MG63 (cell line): Measurements from ENCODE around the gene PLCG1. TPM values are rescaled to one million over a fixed set of nuclear protein-coding genes. Genes with fewer than 3 reads are reported as not detected.

ENCODE experiments used
- DNase-seq: peaks from one replicate; pipeline ENCODE4 v3.0.0-alpha.2; 2020
- H3K27me3 ChIP-seq: fragments of 250-450 bp; sonication (Bioruptor Pico); 2 replicates; pipeline ENCODE4 v1.5.1; 2020; ENCODE audit warnings: mild to moderate bottlenecking, moderate library complexity
- H3K36me3 ChIP-seq: fragments of 250-450 bp; sonication (Bioruptor Pico); 2 replicates; pipeline ENCODE4 v1.5.1; 2020; ENCODE audit warnings: mild to moderate bottlenecking, moderate library complexity
- H3K4me3 ChIP-seq: fragments of 250-450 bp; sonication (Bioruptor Pico); 2 replicates; pipeline ENCODE4 v1.5.1; 2020; ENCODE audit warnings: mild to moderate bottlenecking, moderate library complexity
- H3K9me3 ChIP-seq: fragments of 250-450 bp; sonication (Bioruptor Pico); 2 replicates; pipeline ENCODE4 v1.5.1; 2020; ENCODE audit warnings: mild to moderate bottlenecking, moderate library complexity
- total RNA-seq: library from RNA; depleted of rRNA; stranded (reverse); fragments of >200 nt; shearing (Covaris generic); gene quantifications from 2 replicates; pipeline ENCODE4 v1.2.3, GENCODE V29; 2014; ENCODE audit warnings: low replicate concordance

PLCG1 gene
- total RNA-seq, 1 experiment from 2014 or later = 99.5 TPM

DNA sequence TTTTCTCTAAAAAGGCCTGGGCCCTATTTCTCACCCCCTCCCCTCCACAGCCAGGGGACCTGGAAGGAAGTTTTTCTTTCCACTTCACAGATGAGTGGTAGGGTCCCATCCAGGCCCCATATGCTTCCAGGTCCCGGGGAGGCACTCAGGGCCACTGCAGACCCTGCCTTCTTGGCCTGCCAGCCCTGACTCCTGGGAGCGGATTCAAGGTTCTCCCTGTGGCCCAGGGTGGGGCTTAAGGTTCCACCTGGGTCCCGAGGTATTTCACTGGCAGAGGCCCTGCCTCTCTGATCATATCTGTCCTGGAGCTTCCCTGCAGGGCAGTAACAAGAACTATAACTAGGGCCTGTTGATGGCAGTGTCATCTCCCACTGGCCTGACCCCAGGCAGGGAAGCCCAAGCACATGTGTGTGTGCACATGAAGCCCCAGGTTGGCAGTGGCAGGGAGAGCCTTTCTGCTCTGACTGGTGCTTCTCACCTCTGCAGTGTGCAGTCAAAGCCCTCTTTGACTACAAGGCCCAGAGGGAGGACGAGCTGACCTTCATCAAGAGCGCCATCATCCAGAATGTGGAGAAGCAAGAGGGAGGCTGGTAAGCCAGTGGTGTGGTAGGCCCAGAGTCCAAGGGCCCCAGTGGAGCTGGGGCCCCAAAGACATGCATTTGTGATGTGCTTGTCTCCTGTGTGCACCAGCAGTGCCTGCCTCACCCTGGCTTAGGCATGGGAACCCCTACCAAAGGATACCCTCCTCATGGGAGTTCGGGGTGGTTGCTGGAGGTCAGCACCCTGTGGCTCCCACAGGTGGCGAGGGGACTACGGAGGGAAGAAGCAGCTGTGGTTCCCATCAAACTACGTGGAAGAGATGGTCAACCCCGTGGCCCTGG lies 31.2 kb downstream of the PLCG1 start:
- Histone ChIP-seq H3K4me3 (no peak overlapping the region), H3K27me3 (no peaks in the 10 kb centered on the region), H3K9me3 (no peaks in the 10 kb centered on the region), H3K36me3 (peaks cover 88% of the 10 kb centered on the region)
- DNase-seq = no peak

GRCh38 chr20:41169162-41169690 lies 31.9 kb downstream of the PLCG1 start:
- Histone ChIP-seq H3K36me3 (peaks cover 88% of the 10 kb centered on the region), H3K9me3 (no peaks in the 10 kb centered on the region), H3K27me3 (no peaks in the 10 kb centered on the region), H3K4me3 (no peak overlapping the region)
- DNase-seq = no peak

GRCh38 chr20:41169791-41170351 lies 32.5 kb downstream of the PLCG1 start:
- no peaks in the 10 kb centered on the region for H3K27me3 ChIP-seq
- H3K9me3 ChIP-seq = no peaks in the 10 kb centered on the region
- peak; percentile 40 for DNase-seq
- H3K4me3 ChIP-seq = no peak overlapping the region
- H3K36me3 ChIP-seq = peaks cover 88% of the 10 kb centered on the region

- DNase-seq = no peak
- Histone ChIP-seq H3K4me3 (no peak overlapping the region), H3K27me3 (no peaks in the 10 kb centered on the region), H3K9me3 (no peaks in the 10 kb centered on the region), H3K36me3 (peaks cover 88% of the 10 kb centered on the region)
Measured at GRCh38 chr20:41170386-41171105, 33.2 kb downstream of the PLCG1 start.

DNA sequence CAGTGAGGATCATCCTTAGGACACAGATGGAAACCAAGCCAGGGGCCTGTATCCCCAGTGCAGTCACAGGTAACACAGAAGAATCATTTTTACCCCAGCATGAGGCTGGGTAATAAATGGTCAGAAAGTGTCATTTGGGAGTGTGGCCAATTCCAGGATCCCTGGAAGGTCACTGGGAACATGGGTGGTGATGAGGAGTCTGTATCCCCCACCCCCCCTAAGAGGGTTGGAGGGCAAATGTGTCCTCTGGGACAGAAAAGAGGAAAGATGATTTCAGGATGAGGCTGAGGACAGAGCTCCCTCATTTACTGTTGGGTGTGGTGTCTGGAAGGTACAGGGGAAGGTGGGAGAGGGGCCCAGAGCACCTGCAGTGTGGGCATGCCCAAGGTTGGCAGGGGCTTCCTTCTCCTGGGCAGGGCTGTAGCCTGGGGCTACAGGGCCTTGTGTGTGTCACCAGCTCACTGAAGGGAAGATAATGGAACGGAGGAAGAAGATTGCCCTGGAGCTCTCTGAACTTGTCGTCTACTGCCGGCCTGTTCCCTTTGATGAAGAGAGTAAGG lies 34.5 kb downstream of the PLCG1 start:
- Histone ChIP-seq H3K27me3 (no peaks in the 10 kb centered on the region), H3K36me3 (peaks cover 88% of the 10 kb centered on the region), H3K4me3 (no peak overlapping the region), H3K9me3 (no peaks in the 10 kb centered on the region)
- no peak for DNase-seq

- no peaks in the 10 kb centered on the region for H3K9me3 ChIP-seq
- H3K27me3 ChIP-seq = no peaks in the 10 kb centered on the region
- no peak for DNase-seq
- peaks cover 91% of the 10 kb centered on the region for H3K36me3 ChIP-seq
- H3K4me3 ChIP-seq = no peak overlapping the region
Measured at GRCh38 chr20:41172296-41173140, 35.2 kb downstream of the PLCG1 start.

GRCh38 chr20:41173161-41173721 lies 35.9 kb downstream of the PLCG1 start:
- Histone ChIP-seq H3K4me3 (no peak overlapping the region), H3K9me3 (no peaks in the 10 kb centered on the region), H3K36me3 (peaks cover 90% of the 10 kb centered on the region), H3K27me3 (no peaks in the 10 kb centered on the region)
- DNase-seq = peak; percentile 56

- peaks cover 90% of the 10 kb centered on the region for H3K36me3 ChIP-seq
- DNase-seq = no peak
Measured at GRCh38 chr20:41173791-41174341, 36.5 kb downstream of the PLCG1 start.

GRCh38 chr20:41174373-41174772 lies 37.0 kb downstream of the PLCG1 start:
- Histone ChIP-seq H3K27me3 (no peaks in the 10 kb centered on the region), H3K4me3 (no peak overlapping the region), H3K9me3 (no peaks in the 10 kb centered on the region), H3K36me3 (peaks cover 90% of the 10 kb centered on the region)
- DNase-seq = no peak

More at GRCh38 chr20:41173791-41174341, 36.5 kb downstream of the PLCG1 start:
- no peaks in the 10 kb centered on the region for H3K27me3 ChIP-seq
- H3K9me3 ChIP-seq = no peaks in the 10 kb centered on the region
- H3K4me3 ChIP-seq = no peak overlapping the region

DNA sequence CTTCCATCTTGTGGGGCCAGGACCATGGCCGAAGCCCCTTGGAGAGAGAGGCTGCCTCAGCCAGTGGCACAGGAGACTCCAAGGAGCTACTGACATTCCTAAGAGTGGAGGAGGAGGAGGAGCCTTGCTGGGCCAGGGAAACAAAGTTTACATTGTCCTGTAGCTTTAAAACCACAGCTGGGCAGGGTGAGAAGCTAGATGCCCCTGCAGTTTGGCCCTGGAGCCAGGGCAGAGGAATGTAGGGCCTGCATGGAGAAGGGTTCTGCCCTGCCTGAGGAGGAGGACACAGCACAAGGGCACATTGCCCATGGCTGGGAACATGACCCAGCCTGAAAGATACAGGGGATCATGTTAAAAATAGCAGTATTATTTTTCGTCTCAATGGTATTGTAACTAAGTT lies 37.4 kb downstream of the PLCG1 start:
- no peak overlapping the region for H3K4me3 ChIP-seq
- no peaks in the 10 kb centered on the region for H3K27me3 ChIP-seq
- H3K9me3 ChIP-seq = no peaks in the 10 kb centered on the region
- no peak for DNase-seq
- peaks cover 89% of the 10 kb centered on the region for H3K36me3 ChIP-seq

GRCh38 chr20:41175201-41175651 lies 37.9 kb downstream of the PLCG1 start:
- Histone ChIP-seq H3K4me3 (no peak overlapping the region), H3K9me3 (no peaks in the 10 kb centered on the region), H3K36me3 (peaks cover 89% of the 10 kb centered on the region), H3K27me3 (no peaks in the 10 kb centered on the region)
- DNase-seq = no peak

DNA sequence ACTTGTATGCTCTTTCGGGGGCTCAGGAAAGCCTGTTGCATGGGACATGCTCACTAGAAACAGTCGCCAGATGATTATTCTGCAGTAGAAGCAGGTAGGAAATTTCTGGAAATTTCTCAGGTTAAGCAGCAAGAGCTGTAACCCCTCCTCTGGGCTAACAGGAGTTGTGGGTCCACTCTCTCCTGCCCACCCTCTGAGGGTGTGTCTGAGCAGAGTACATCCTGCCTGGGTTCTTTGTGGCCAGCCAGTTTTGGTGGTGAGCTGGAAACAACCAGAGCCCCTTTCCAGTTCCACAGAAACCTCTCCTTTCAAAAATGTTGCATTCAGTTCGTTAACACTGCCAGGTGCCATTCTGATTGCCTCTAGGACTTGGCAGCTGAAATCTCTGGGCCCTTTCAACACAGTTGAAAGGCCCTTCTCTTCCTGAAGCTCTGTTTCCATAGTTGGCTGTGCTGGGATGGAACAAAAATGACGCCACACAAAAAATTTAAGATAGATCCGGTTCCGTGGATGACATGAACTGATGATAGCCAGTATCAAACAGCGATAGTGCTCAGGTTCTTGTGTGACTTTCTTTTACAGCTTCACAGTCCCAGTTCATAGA lies 38.5 kb downstream of the PLCG1 start:
- H3K4me3 ChIP-seq = no peak overlapping the region
- no peaks in the 10 kb centered on the region for H3K9me3 ChIP-seq
- DNase-seq = no peak
- no peaks in the 10 kb centered on the region for H3K27me3 ChIP-seq
- peaks cover 83% of the 10 kb centered on the region for H3K36me3 ChIP-seq

- no peak overlapping the region for H3K4me3 ChIP-seq
- H3K36me3 ChIP-seq = peaks cover 82% of the 10 kb centered on the region
- no peak for DNase-seq
- no peaks in the 10 kb centered on the region for H3K27me3 ChIP-seq
- no peaks in the 10 kb centered on the region for H3K9me3 ChIP-seq
Measured at GRCh38 chr20:41176711-41177552, 39.6 kb downstream of the PLCG1 start.

- peak; percentile 96 for DNase-seq
- peaks cover 81% of the 10 kb centered on the region for H3K36me3 ChIP-seq
- no peaks in the 10 kb centered on the region for H3K9me3 ChIP-seq
- H3K27me3 ChIP-seq = no peaks in the 10 kb centered on the region
- H3K4me3 ChIP-seq = no peak overlapping the region
Measured at GRCh38 chr20:41177636-41178035, 40.3 kb downstream of the PLCG1 start.
